ENCODE results near the gene AKAP6. TPM values are rescaled to one million over a fixed set of nuclear protein-coding genes. Genes with fewer than 3 reads are reported as not detected.
"Not testable (repeated sequence)": the region's sequence is repeated elsewhere in the genome, so short reads cannot be mapped to it uniquely, and the experiment has no call there.

AKAP6 gene
- total RNA-seq, 3 donors from 2014 or later: 1.1 to 9.1 (median 4.6) TPM

DNA sequence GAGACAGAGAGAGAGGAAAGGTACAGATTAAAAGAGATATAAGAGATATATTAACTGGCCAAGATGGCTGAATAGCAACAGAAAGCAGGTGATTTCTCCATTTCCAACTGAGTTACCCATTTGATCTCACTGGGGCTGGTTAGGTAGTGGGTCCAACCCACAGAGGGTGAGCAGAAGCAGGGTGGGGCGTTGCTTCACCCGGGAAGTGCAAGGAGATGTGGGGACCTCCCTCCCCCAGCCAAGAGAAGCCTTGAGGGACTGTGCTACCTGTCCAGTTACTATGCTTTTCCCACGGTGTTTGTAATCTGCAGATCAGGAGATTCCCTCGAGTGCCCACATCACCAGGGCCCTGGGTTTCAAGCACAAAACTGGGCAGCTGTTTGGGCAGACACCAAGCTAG is 131.2 kb downstream of the AKAP6 start:
- H3K27ac ChIP-seq: no peak overlapping the region
- no peak overlapping the region for H3K4me3 ChIP-seq
- no peaks in the 10 kb centered on the region for H3K9me3 ChIP-seq
- H3K36me3 ChIP-seq: no peaks in the 10 kb centered on the region
- intact Hi-C loops (cut with DNase I; ENCODE audit: low total_unique reads): no loop called here
- H3K27me3 ChIP-seq: no peaks in the 10 kb centered on the region
- DNase-seq (ENCODE audit: low spot score in 2 of 2): no peak
- no peaks in the 10 kb centered on the region for H3K4me1 ChIP-seq
- TF ChIP-seq CTCF (IDR thresholded peaks at IDR 0.05): no peak
- no peak for TF ChIP-seq POLR2AphosphoS5 (IDR thresholded peaks at IDR 0.05)
- no peak for TF ChIP-seq POLR2A (IDR thresholded peaks at IDR 0.05)

- H3K27me3 ChIP-seq; H3K9me3 ChIP-seq; H3K4me1 ChIP-seq; H3K36me3 ChIP-seq; DNase-seq (ENCODE audit: low spot score in 2 of 2); intact Hi-C loops (cut with DNase I; ENCODE audit: low total_unique reads); H3K27ac ChIP-seq; H3K4me3 ChIP-seq: not testable (repeated sequence)
Observed at GRCh38 chr14:32462553-32462952, 133.5 kb downstream of the AKAP6 start.

- DNase-seq (ENCODE audit: low spot score in 2 of 2): no peak
- intact Hi-C loops (cut with DNase I; ENCODE audit: low total_unique reads): no loop called here
- Histone ChIP-seq H3K4me1 (peaks cover 0 to 17% of the 10 kb centered on the region in 2 donors), H3K9me3 (no peaks in the 10 kb centered on the region), H3K36me3 (no peaks in the 10 kb centered on the region), H3K4me3 (no peak overlapping the region), H3K27me3 (no peaks in the 10 kb centered on the region), H3K27ac (peak overlapping the region; percentile 19 to 61)
- no peak for TF ChIP-seq CTCF (IDR thresholded peaks at IDR 0.05)
- no peak for TF ChIP-seq POLR2A (IDR thresholded peaks at IDR 0.05)
- TF ChIP-seq POLR2AphosphoS5 (IDR thresholded peaks at IDR 0.05): peak in 1 of 3 donors; percentile 10
Observed at GRCh38 chr14:32468955-32469354, 139.9 kb downstream of the AKAP6 start.

DNA sequence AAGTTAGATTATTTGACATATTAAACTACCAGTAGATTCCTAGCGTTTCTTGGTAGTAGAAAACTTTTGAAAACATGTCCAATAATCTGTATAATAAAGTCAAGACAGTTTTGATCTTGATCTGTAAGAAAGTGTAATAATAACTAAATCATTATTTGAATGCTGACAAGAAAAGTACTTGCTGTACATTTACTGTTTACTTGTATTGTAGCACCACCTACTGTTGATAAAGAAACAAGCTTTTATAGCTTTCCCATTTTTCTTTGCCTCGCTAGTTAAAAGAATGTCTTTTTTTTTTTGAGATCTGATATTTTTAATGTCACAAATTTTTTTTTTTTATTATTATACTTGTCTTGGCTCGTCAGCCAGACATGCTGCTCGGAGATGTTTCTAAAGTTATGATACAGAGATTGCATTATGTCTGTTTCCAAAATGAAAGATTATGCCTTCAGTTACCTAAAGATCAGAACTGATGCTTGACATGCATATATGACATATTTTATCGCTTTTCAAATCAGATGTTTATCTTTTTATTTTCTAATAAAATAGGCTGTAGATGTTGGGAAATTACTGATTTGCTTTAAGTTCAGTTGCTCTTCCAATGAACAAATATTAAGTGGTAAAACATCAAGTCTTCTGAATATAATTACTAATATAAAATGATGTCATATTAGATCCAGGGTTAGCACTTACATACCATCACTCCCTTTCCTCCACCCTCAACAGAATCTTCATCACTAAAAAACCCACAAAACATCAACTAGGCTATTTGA is 140.5 kb downstream of the AKAP6 start:
- no peaks in the 10 kb centered on the region for H3K9me3 ChIP-seq
- TF ChIP-seq CTCF (IDR thresholded peaks at IDR 0.05): peak in 2 of 3 donors; percentile 51 to 64
- TF ChIP-seq POLR2A (IDR thresholded peaks at IDR 0.05): no peak
- H3K27me3 ChIP-seq: no peaks in the 10 kb centered on the region
- no peak overlapping the region for H3K4me3 ChIP-seq
- H3K27ac ChIP-seq: peak overlapping the region; percentile 13 to 87
- peaks cover 0 to 17% of the 10 kb centered on the region in 2 donors for H3K4me1 ChIP-seq
- H3K36me3 ChIP-seq: no peaks in the 10 kb centered on the region
- DNase-seq (ENCODE audit: low spot score in 2 of 2): no peak
- intact Hi-C loops (cut with DNase I; ENCODE audit: low total_unique reads): no loop called here

DNA sequence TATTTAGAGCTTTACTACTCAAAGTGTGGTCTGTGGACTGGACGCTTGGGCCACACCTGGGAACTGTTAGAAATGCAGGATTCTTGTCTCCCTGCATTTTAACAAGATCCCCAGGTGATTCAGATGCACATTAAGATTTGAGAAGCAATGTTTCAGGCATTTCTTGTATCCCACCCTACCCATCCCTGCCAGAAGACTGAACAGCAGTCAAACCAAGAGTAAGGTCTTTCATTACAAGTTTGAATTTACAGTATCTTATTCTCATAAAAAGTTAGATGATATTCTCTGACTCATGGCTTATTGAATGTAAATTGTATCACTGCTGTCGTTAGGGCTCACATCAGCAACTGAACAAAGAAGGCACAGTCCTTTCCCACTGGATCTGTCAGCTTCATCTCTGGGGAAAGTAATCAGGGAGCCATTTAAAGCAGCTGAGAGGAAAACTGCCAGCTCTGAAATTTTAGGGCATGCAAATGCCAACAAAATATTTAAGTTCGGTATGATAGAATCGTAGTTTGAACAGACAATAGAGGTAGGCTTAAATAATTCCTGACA is 141.1 kb downstream of the AKAP6 start:
- H3K9me3 ChIP-seq: no peaks in the 10 kb centered on the region
- no peak overlapping the region for H3K4me3 ChIP-seq
- no peaks in the 10 kb centered on the region for H3K27me3 ChIP-seq
- no peak for DNase-seq (ENCODE audit: low spot score in 2 of 2)
- peak overlapping the region; percentile 13 to 87 for H3K27ac ChIP-seq
- TF ChIP-seq POLR2AphosphoS5 (IDR thresholded peaks at IDR 0.05) (no peak), CTCF (IDR thresholded peaks at IDR 0.05) (no peak), POLR2A (IDR thresholded peaks at IDR 0.05) (no peak)
- peaks cover 0 to 17% of the 10 kb centered on the region in 2 donors for H3K4me1 ChIP-seq
- intact Hi-C loops (cut with DNase I; ENCODE audit: low total_unique reads): no loop called here
- H3K36me3 ChIP-seq: no peaks in the 10 kb centered on the region
